GM23338 (cell line): ENCODE measurements around the gene DLL4. TPM values are rescaled to one million over a fixed set of nuclear protein-coding genes. Genes with fewer than 3 reads are reported as not detected.

Source experiments
- ATAC-seq: fragments of 200-7000 bp; cut with Tn5 transposase; 3 replicates; pipeline ENCODE4 v1.9.1; 2020
- DNase-seq: peaks from one replicate; pipeline ENCODE4 v3.0.0-alpha.2; 2015; ENCODE audit warnings: low spot score
- H2AFZ ChIP-seq: fragments of 200-600 bp; sonication (generic); 2 replicates; pipeline ENCODE4 v1.8.0; 2016; ENCODE audit warnings: antibody characterized with exemption, mild to moderate bottlenecking, moderate library complexity
- H3F3A ChIP-seq: fragments of 200-600 bp; sonication (generic); replicated peaks from 2 replicates; pipeline ENCODE4 v1.8.0; 2017; ENCODE audit warnings: antibody characterized with exemption, mixed run types, low read depth
- H3K27ac ChIP-seq: fragments of 200-600 bp; sonication (generic); 2 replicates; pipeline ENCODE4 v1.6.1; 2016; ENCODE audit warnings: low read depth
- H3K27me3 ChIP-seq: fragments of 200-600 bp; sonication (generic); 2 replicates; pipeline ENCODE4 v1.8.0; 2016; ENCODE audit warnings: mild to moderate bottlenecking, mixed run types, moderate library complexity; ENCODE audit not compliant: insufficient read depth
- H3K36me3 ChIP-seq: fragments of 200-600 bp; sonication (generic); 2 replicates; pipeline ENCODE4 v1.8.0; 2016; ENCODE audit warnings: mild to moderate bottlenecking; ENCODE audit not compliant: insufficient read depth
- H3K4me1 ChIP-seq: fragments of 200-600 bp; sonication (generic); 2 replicates; pipeline ENCODE4 v1.8.0; 2016; ENCODE audit warnings: mild to moderate bottlenecking, moderate library complexity; ENCODE audit not compliant: insufficient read depth
- H3K4me2 ChIP-seq: fragments of 200-600 bp; sonication (generic); 2 replicates; pipeline ENCODE4 v1.7.1; 2017; ENCODE audit warnings: mixed run types
- H3K4me3 ChIP-seq: fragments of 200-600 bp; sonication (generic); 2 replicates; pipeline ENCODE4 v1.6.1; 2016; ENCODE audit warnings: mixed run types
- H3K79me2 ChIP-seq: fragments of 200-600 bp; sonication (generic); replicated peaks from 2 replicates; pipeline ENCODE4 v1.8.0; 2017; ENCODE audit warnings: mild to moderate bottlenecking; ENCODE audit not compliant: insufficient read depth
- H3K9me2 ChIP-seq: fragments of 200-600 bp; sonication (generic); 2 replicates; pipeline ENCODE4 v1.8.0; 2017; ENCODE audit not compliant: insufficient read depth
- H4K20me1 ChIP-seq: fragments of 200-600 bp; sonication (generic); replicated peaks from 2 replicates; pipeline ENCODE4 v1.8.0; 2017; ENCODE audit warnings: mild to moderate bottlenecking; ENCODE audit not compliant: insufficient read depth
- H3K27ac Mint-ChIP-seq: 2 replicates; pipeline ENCODE4 v1.8.0; 2020; ENCODE audit warnings: inconsistent platforms, mild to moderate bottlenecking, moderate library complexity, mixed read lengths
- H3K27me3 Mint-ChIP-seq: 3 replicates; pipeline ENCODE4 v1.8.0; 2022; ENCODE audit warnings: low read depth, mild to moderate bottlenecking, moderate library complexity, mixed read lengths, inconsistent platforms; ENCODE audit not compliant: insufficient read depth, poor library complexity
- H3K36me3 Mint-ChIP-seq: 3 replicates; pipeline ENCODE4 v1.8.0; 2021; ENCODE audit warnings: low read depth, mild to moderate bottlenecking, inconsistent platforms, moderate library complexity, mixed read lengths
- H3K4me1 Mint-ChIP-seq: 3 replicates; pipeline ENCODE4 v1.8.0; 2020; ENCODE audit warnings: mild to moderate bottlenecking, inconsistent platforms, mixed read lengths
- H3K4me3 Mint-ChIP-seq: 3 replicates; pipeline ENCODE4 v1.8.0; 2021; ENCODE audit warnings: moderate library complexity, mild to moderate bottlenecking, inconsistent platforms, mixed read lengths
- H3K9me3 Mint-ChIP-seq: 3 replicates; pipeline ENCODE4 v1.8.0; 2020; ENCODE audit warnings: moderate library complexity, mild to moderate bottlenecking, inconsistent platforms, mixed read lengths
- CREB1 ChIP-seq: fragments of 250-450 bp; sonication (Bioruptor Pico); IDR thresholded peaks from 2 replicates; pipeline ENCODE4 v1.5.0; 2020; ENCODE audit warnings: low read depth, mild to moderate bottlenecking, moderate library complexity
- EZH2 ChIP-seq: fragments of 200-600 bp; sonication (generic); IDR thresholded peaks from one replicate; pipeline ENCODE4 v1.8.0; 2017; ENCODE audit warnings: antibody characterized with exemption, mild to moderate bottlenecking, low read depth; ENCODE audit not compliant: unreplicated experiment
- EZH2phosphoT487 ChIP-seq: fragments of 200-600 bp; sonication (generic); IDR thresholded peaks from one replicate; pipeline ENCODE4 v1.8.1; 2018; ENCODE audit warnings: antibody characterized with exemption; ENCODE audit not compliant: unreplicated experiment
- JUNB ChIP-seq: IDR thresholded peaks from one replicate; pipeline ENCODE4 v1.6.1; 2016; ENCODE audit warnings: antibody characterized with exemption; ENCODE audit not compliant: unreplicated experiment
- NANOG ChIP-seq: IDR thresholded peaks from 2 replicates; pipeline ENCODE4 v1.6.1; 2016; ENCODE audit warnings: antibody characterized with exemption, borderline replicate concordance
- POLR2AphosphoS5 ChIP-seq: IDR thresholded peaks from 2 replicates; pipeline ENCODE4 v1.6.1; 2016; ENCODE audit warnings: antibody characterized with exemption, low read depth
- ZNF331 ChIP-seq: fragments of 250-450 bp; sonication (Bioruptor Pico); IDR thresholded peaks from 2 replicates; pipeline ENCODE4 v1.5.0; 2020; ENCODE audit warnings: low read depth, mild to moderate bottlenecking, moderate library complexity
- polyA plus RNA-seq: library from polyadenylated mRNA; unstranded; fragments of >200 nt; fragmentation: Nextera tagmentation; extraction: Ambion mirVana; gene quantifications from 2 replicates; pipeline ENCODE4 v1.2.1, GENCODE V29; 2016
- total RNA-seq: library from RNA; depleted of rRNA; stranded (reverse); fragments of >200 nt; shearing (Covaris generic); gene quantifications from 2 replicates; pipeline ENCODE4 v1.2.3, GENCODE V29; 2014
- TF ChIP-seq, protein P1 (sequence below): IDR thresholded peaks from one replicate; pipeline ENCODE4 v1.6.1; 2018; ENCODE audit warnings: antibody characterized with exemption; ENCODE audit not compliant: unreplicated experiment
- TF ChIP-seq, protein P2 (sequence below): IDR thresholded peaks from 2 replicates; pipeline ENCODE4 v1.6.1; 2016; ENCODE audit warnings: antibody characterized with exemption
- TF ChIP-seq, protein P3 (sequence below), 2 experiments: fragments of 200-600 bp in 1 of 2; sonication (generic) in 1 of 2; conservative IDR thresholded peaks; 2 replicates each; pipeline versions ENCODE4 v1.5.1 to v1.6.1; 2016 to 2017; ENCODE audit warnings: antibody characterized with exemption in 2 of 2, low read depth in 2 of 2, mild to moderate bottlenecking in 2 of 2, moderate library complexity in 1 of 2

The DLL4 gene
- total and polyA plus RNA-seq, 2 experiments from 2014 or later = 0.31 to 0.99 TPM

DNA sequence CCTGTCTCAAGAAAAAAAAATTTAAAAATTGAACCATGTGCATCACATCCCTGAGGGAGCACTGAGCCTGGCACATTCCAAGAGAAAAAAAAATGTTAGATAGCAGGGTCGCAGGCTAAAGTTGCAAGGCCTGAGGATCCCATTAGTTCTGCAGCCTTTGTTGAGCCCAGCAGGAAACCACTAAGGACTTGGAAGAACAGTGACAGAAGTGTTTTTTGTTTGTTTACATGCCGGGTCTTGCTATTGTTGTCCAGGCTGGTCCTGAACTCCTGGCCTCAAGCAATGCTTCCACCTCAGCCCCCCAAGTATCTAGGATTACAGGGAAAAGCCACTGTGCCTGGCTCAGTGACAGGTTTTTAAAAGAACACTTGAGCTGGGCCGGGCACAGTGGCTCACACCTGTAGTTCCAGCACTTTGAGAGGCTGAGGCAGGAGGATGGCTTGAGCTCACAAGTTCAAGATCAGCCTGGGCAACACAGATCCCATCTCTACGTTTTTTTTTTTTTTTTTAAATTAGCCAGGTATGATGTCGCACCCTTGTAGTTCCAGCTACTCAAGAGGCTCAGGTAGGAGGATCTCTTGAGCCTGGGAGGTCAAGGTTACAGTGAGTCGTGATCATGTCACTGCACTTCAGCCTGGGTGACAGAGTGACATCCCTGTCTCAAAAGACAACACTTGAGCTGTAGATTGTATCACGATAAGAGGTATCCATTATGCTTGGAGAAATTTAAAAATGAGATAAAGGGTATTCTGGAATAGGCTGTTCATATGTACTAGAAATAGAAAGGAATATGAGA, 39.3 kb downstream of the DLL4 start:
- no peak overlapping the region for H3K4me3 Mint-ChIP-seq
- Histone ChIP-seq H3K36me3 (no peaks in the 10 kb centered on the region), H3K27ac (no peak overlapping the region), H3K27me3 (no peaks in the 10 kb centered on the region), H3K9me2 (no peaks in the 10 kb centered on the region), H3K4me1 (0 out of 2 replicates have a peak, but pooled peaks cover 3% of the 10 kb centered on the region), H4K20me1 (no peaks in the 10 kb centered on the region; the same call in 1 of the 2 replicates), H3F3A (no peaks in the 10 kb centered on the region), H3K79me2 (no peaks in the 10 kb centered on the region), H3K4me2 (no peak overlapping the region), H3K4me3 (no peak overlapping the region), H2AFZ (no peak overlapping the region)
- DNase-seq (peak; percentile 64), ATAC-seq (peak; percentile 74)
- TF ChIP-seq, protein P1, sequence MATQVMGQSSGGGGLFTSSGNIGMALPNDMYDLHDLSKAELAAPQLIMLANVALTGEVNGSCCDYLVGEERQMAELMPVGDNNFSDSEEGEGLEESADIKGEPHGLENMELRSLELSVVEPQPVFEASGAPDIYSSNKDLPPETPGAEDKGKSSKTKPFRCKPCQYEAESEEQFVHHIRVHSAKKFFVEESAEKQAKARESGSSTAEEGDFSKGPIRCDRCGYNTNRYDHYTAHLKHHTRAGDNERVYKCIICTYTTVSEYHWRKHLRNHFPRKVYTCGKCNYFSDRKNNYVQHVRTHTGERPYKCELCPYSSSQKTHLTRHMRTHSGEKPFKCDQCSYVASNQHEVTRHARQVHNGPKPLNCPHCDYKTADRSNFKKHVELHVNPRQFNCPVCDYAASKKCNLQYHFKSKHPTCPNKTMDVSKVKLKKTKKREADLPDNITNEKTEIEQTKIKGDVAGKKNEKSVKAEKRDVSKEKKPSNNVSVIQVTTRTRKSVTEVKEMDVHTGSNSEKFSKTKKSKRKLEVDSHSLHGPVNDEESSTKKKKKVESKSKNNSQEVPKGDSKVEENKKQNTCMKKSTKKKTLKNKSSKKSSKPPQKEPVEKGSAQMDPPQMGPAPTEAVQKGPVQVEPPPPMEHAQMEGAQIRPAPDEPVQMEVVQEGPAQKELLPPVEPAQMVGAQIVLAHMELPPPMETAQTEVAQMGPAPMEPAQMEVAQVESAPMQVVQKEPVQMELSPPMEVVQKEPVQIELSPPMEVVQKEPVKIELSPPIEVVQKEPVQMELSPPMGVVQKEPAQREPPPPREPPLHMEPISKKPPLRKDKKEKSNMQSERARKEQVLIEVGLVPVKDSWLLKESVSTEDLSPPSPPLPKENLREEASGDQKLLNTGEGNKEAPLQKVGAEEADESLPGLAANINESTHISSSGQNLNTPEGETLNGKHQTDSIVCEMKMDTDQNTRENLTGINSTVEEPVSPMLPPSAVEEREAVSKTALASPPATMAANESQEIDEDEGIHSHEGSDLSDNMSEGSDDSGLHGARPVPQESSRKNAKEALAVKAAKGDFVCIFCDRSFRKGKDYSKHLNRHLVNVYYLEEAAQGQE = no peak
- TF ChIP-seq, protein P2, sequence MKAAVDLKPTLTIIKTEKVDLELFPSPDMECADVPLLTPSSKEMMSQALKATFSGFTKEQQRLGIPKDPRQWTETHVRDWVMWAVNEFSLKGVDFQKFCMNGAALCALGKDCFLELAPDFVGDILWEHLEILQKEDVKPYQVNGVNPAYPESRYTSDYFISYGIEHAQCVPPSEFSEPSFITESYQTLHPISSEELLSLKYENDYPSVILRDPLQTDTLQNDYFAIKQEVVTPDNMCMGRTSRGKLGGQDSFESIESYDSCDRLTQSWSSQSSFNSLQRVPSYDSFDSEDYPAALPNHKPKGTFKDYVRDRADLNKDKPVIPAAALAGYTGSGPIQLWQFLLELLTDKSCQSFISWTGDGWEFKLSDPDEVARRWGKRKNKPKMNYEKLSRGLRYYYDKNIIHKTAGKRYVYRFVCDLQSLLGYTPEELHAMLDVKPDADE = no peak
- TF ChIP-seq ZNF331 (CRISPR knock-in tag) = no peak
- no peak for TF ChIP-seq EZH2
- TF ChIP-seq, protein P3, sequence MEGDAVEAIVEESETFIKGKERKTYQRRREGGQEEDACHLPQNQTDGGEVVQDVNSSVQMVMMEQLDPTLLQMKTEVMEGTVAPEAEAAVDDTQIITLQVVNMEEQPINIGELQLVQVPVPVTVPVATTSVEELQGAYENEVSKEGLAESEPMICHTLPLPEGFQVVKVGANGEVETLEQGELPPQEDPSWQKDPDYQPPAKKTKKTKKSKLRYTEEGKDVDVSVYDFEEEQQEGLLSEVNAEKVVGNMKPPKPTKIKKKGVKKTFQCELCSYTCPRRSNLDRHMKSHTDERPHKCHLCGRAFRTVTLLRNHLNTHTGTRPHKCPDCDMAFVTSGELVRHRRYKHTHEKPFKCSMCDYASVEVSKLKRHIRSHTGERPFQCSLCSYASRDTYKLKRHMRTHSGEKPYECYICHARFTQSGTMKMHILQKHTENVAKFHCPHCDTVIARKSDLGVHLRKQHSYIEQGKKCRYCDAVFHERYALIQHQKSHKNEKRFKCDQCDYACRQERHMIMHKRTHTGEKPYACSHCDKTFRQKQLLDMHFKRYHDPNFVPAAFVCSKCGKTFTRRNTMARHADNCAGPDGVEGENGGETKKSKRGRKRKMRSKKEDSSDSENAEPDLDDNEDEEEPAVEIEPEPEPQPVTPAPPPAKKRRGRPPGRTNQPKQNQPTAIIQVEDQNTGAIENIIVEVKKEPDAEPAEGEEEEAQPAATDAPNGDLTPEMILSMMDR (conservative IDR thresholded peaks at IDR 0.05; ENCODE audit: low read depth in 2 of 2) = no peak
- TF ChIP-seq JUNB = no peak
- H3K36me3 Mint-ChIP-seq = no peaks in the 10 kb centered on the region
- peaks cover 30% of the 10 kb centered on the region for H3K4me1 Mint-ChIP-seq
- H3K27ac Mint-ChIP-seq = no peak overlapping the region
- H3K27me3 Mint-ChIP-seq = peaks cover 6% of the 10 kb centered on the region
- no peaks in the 10 kb centered on the region for H3K9me3 Mint-ChIP-seq

DNA sequence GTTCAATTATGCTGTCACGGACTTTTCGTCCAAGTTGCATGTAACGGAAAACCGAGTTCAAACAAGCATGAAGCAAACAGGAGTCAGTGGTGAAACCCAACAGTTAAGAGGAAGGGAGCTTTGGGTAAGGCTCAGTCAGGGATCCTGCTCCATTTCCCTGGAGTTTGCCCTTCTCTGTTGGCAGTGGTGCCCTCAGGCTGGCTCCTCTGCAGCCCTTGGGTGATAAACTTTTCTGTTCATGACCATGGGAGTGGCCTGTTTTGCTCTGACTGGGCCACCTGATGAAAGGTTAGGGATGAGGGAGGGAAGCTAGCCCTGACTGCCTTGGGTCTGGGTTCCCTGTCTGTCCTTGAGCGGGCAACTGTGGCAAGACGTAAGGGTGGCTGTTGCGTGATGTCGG, 40.2 kb downstream of the DLL4 start:
- no peak overlapping the region for H2AFZ ChIP-seq
- Mint-ChIP-seq H3K27me3 (peaks cover 6% of the 10 kb centered on the region), H3K4me3 (no peak overlapping the region), H3K27ac (no peak overlapping the region), H3K36me3 (no peaks in the 10 kb centered on the region), H3K9me3 (no peaks in the 10 kb centered on the region), H3K4me1 (peaks cover 30% of the 10 kb centered on the region)
- ATAC-seq (no peak), DNase-seq (no peak)
- H3K36me3 ChIP-seq = no peaks in the 10 kb centered on the region
- no peak overlapping the region for H3K27ac ChIP-seq
- H3K4me1 ChIP-seq = 0 out of 2 replicates have a peak, but pooled peaks cover 3% of the 10 kb centered on the region
- no peaks in the 10 kb centered on the region; the same call in 1 of the 2 replicates for H4K20me1 ChIP-seq
- no peaks in the 10 kb centered on the region for H3F3A ChIP-seq
- no peak overlapping the region for H3K4me2 ChIP-seq
- no peak overlapping the region for H3K4me3 ChIP-seq
- no peaks in the 10 kb centered on the region for H3K79me2 ChIP-seq
- H3K27me3 ChIP-seq = no peaks in the 10 kb centered on the region
- H3K9me2 ChIP-seq = no peaks in the 10 kb centered on the region
- TF ChIP-seq ZNF331 (CRISPR knock-in tag) (no peak), NANOG (no peak), POLR2AphosphoS5 (no peak), EZH2phosphoT487 (no peak), CREB1 (no peak), JUNB (no peak)
- TF ChIP-seq, protein P3 (conservative IDR thresholded peaks at IDR 0.05; ENCODE audit: low read depth in 2 of 2) = no peak
- TF ChIP-seq, protein P1 = no peak
